ENCODE measurements around the gene C4orf54. TPM values are rescaled to one million over a fixed set of nuclear protein-coding genes. Genes with fewer than 3 reads are reported as not detected.

The C4orf54 gene
- total RNA-seq, 2 donors from 2014 or later, result 0.32 to 0.62 TPM

DNA sequence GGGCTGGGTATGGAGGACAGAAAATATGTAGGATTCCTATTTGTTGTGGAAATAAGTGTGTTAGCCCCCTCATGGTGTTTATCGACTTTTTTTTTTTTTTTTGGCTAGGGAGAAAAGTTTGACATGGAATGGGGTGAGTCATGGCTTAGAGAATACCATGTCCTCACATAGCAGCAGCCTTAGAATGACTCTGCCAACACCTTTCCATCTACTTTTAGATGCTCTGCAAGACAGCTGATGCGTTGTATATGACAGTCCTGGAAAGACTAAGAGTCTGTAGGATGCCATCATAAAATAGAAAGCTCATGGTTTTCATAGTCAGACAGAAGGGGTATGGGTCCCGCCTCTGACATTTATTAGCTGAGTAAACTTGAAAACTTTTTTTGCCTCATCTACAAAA is 45.3 kb downstream of the C4orf54 start:
- 70% methylated on average over 3 of the region's 3 CpGs for WGBS
- intact Hi-C loops (cut with DNase I), result no loop called here
- no peak for DNase-seq (ENCODE audit: low spot score)

DNA sequence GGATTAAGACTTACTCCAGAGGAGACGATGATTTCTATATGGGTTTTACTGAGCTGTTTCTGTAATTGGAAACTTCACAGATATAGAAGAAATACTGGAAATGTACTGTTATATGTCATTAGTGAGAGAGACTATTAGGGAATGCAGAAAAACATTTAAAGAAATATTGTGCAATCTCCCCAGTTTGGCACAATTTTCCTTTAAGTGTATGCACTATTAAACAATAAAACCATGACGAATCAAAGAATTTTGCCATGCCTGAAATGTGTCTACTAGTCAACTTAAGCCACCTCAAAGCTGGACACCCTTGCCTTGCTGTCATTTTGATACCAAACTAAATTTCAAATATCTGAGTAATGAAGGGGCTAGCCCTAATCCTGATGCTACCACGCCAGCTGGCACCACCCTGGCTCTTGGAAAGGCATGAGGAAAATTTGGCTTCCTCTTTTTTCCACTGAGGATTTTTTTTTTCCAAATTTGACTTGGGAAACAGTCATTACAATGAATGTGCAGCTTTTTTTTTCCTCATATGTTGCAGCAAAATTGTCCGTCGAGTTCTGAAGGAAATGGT is 46.9 kb downstream of the C4orf54 start:
- Histone ChIP-seq H3K27ac (no peak overlapping the region), H3K4me1 (replicated peaks) (no peaks in the 10 kb centered on the region), H3K4me3 (no peak overlapping the region), H3K9me3 (no peaks in the 10 kb centered on the region), H3K27me3 (replicated peaks; ENCODE audit: insufficient read depth) (no peaks in the 10 kb centered on the region), H3K36me3 (no peaks in the 10 kb centered on the region)
- TF ChIP-seq, protein P1, sequence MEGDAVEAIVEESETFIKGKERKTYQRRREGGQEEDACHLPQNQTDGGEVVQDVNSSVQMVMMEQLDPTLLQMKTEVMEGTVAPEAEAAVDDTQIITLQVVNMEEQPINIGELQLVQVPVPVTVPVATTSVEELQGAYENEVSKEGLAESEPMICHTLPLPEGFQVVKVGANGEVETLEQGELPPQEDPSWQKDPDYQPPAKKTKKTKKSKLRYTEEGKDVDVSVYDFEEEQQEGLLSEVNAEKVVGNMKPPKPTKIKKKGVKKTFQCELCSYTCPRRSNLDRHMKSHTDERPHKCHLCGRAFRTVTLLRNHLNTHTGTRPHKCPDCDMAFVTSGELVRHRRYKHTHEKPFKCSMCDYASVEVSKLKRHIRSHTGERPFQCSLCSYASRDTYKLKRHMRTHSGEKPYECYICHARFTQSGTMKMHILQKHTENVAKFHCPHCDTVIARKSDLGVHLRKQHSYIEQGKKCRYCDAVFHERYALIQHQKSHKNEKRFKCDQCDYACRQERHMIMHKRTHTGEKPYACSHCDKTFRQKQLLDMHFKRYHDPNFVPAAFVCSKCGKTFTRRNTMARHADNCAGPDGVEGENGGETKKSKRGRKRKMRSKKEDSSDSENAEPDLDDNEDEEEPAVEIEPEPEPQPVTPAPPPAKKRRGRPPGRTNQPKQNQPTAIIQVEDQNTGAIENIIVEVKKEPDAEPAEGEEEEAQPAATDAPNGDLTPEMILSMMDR (IDR thresholded peaks at IDR 0.05), result no peak
- WGBS, result 78% methylated on average over 5 of the region's 5 CpGs
- intact Hi-C loops (cut with DNase I), result no loop called here
- DNase-seq (ENCODE audit: low spot score), result no peak

More for the DNA sequence above, 45.3 kb downstream of the C4orf54 start:
- Histone ChIP-seq H3K4me3 (no peak overlapping the region), H3K27me3 (replicated peaks; ENCODE audit: insufficient read depth) (no peaks in the 10 kb centered on the region), H3K36me3 (no peaks in the 10 kb centered on the region), H3K4me1 (replicated peaks) (no peaks in the 10 kb centered on the region), H3K27ac (no peak overlapping the region), H3K9me3 (no peaks in the 10 kb centered on the region)
- TF ChIP-seq, protein P1 (IDR thresholded peaks at IDR 0.05), result no peak
- no peak for TF ChIP-seq POLR2AphosphoS5 (IDR thresholded peaks at IDR 0.05)
- no peak for TF ChIP-seq POLR2A (IDR thresholded peaks at IDR 0.05)

DNA sequence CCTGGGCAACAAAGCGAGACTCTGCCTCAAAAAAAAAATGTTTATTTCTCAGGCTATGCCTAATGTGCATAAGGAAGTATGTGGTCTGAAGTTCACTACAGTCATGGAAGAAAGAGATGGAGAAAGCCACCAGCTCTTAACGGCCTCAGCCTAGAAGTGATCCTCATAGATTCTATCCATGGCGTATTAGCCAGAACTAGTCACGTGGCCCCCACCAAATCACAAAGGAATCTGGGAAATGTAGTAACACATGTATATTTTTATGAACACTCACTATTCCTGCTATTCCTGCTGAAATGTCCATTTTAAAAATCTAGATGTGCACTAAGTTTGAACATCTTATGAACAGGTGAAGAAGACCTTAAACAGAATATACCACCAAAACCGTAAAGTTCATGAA is 49.2 kb downstream of the C4orf54 start:
- Histone ChIP-seq H3K4me1 (replicated peaks) (no peaks in the 10 kb centered on the region), H3K27ac (no peak overlapping the region), H3K9me3 (no peaks in the 10 kb centered on the region), H3K4me3 (no peak overlapping the region), H3K36me3 (no peaks in the 10 kb centered on the region), H3K27me3 (replicated peaks; ENCODE audit: insufficient read depth) (no peaks in the 10 kb centered on the region)
- TF ChIP-seq POLR2A (IDR thresholded peaks at IDR 0.05) (no peak), POLR2AphosphoS5 (IDR thresholded peaks at IDR 0.05) (no peak)
- DNase-seq (ENCODE audit: low spot score), result no peak
- intact Hi-C loops (cut with DNase I), result no loop called here
- WGBS, result 97% methylated on average over 5 of the region's 5 CpGs

Other genes with a start within 250 kb of the C4orf54 start
- under 1 TPM in 1 of 2 donors, not detected in 1; 0.64 TPM for gene ADH7, start 222.5 kb downstream of the C4orf54 start, total RNA-seq
- 1 to 10 TPM in 1 of 2 donors, not detected in 1; 2.0 TPM for gene C4orf17, start 146.8 kb downstream of the C4orf54 start, total RNA-seq
- gene TRMT10A, start 93.8 kb downstream of the C4orf54 start, total RNA-seq, result 1 to 10 TPM; 7.2 to 8.0 TPM
- gene MTTP, start 83.0 kb downstream of the C4orf54 start, total RNA-seq, result 1 to 10 TPM in 1 of 2 donors, not detected in 1; 1.5 TPM
- gene DAPP1, start 159.0 kb upstream of the C4orf54 start, total RNA-seq, result 1 to 10 TPM; 1.1 to 2.0 TPM
- 10 to 100 TPM; 51.6 to 78.7 TPM for gene LAMTOR3, start 236.6 kb upstream of the C4orf54 start, total RNA-seq

Data from prostate gland (tissue), 2 donors.